Neuronal stem cell (in vitro differentiated cells): ENCODE results near the gene CFTR.

Source experiments
- DNase-seq: peaks from one replicate; pipeline ENCODE4 v3.0.0-alpha.2; 2013; ENCODE audit warnings: low spot score
- H2AFZ ChIP-seq: one replicate; pipeline ENCODE4 v1.6.1; 2013; ENCODE audit warnings: mild to moderate bottlenecking, low read length, inconsistent platforms
- H2AK5ac ChIP-seq: 2 replicates; pipeline ENCODE4 v1.6.1; 2013; ENCODE audit warnings: low read depth, mild to moderate bottlenecking, inconsistent platforms, low read length, moderate library complexity, mixed read lengths
- H2BK120ac ChIP-seq: 2 replicates; pipeline ENCODE4 v1.6.1; 2013; ENCODE audit warnings: low read depth, mild to moderate bottlenecking, inconsistent platforms, low read length, moderate library complexity, mixed read lengths
- H2BK12ac ChIP-seq: one replicate; pipeline ENCODE4 v1.6.1; 2013; ENCODE audit warnings: low read length, inconsistent platforms
- H2BK15ac ChIP-seq: 2 replicates; pipeline ENCODE4 v1.6.1; 2013; ENCODE audit warnings: mild to moderate bottlenecking, low read length, inconsistent platforms, mixed read lengths
- H2BK5ac ChIP-seq: one replicate; pipeline ENCODE4 v1.6.1; 2013; ENCODE audit warnings: inconsistent platforms, mild to moderate bottlenecking, low read length, moderate library complexity
- H3K14ac ChIP-seq: one replicate; pipeline ENCODE4 v1.6.1; 2013; ENCODE audit warnings: low read length, inconsistent platforms
- H3K18ac ChIP-seq: 2 replicates; pipeline ENCODE4 v1.6.1; 2013; ENCODE audit warnings: low read length, inconsistent platforms
- H3K23ac ChIP-seq: 2 replicates; pipeline ENCODE4 v1.6.1; 2013; ENCODE audit warnings: low read depth, mild to moderate bottlenecking, mixed read lengths, low read length, inconsistent platforms; ENCODE audit not compliant: poor library complexity
- H3K27ac ChIP-seq: replicated peaks from 3 replicates; pipeline ENCODE4 v1.5.1; 2013; ENCODE audit warnings: low read length, inconsistent platforms
- H3K27me3 ChIP-seq, 3 experiments: 2 replicates each; pipeline ENCODE4 v1.6.1; 2013; ENCODE audit warnings: low read length in 3 of 3, mild to moderate bottlenecking in 2 of 3, inconsistent platforms in 1 of 3, low read depth in 1 of 3, mixed read lengths in 1 of 3, moderate library complexity in 1 of 3; ENCODE audit not compliant: control insufficient read depth in 3 of 3, insufficient read depth in 3 of 3
- H3K36me3 ChIP-seq, 2 donors: replicated peaks in 1 of 2; 2 replicates each; pipeline ENCODE4 v1.6.1; 2013; ENCODE audit warnings: low read length in 2 of 2; ENCODE audit not compliant: control insufficient read depth in 2 of 2, insufficient read depth in 2 of 2
- H3K4ac ChIP-seq: 2 replicates; pipeline ENCODE4 v1.6.1; 2013; ENCODE audit warnings: inconsistent platforms, mild to moderate bottlenecking, low read length, moderate library complexity
- H3K4me1 ChIP-seq, 2 donors: 1 replicate in 1 of 2; 2 replicates in 1 of 2; pipeline ENCODE4 v1.6.1; 2013; ENCODE audit warnings: low read length in 2 of 2, low read depth in 1 of 2; ENCODE audit not compliant: control insufficient read depth in 2 of 2, insufficient read depth in 1 of 2
- H3K4me2 ChIP-seq: one replicate; pipeline ENCODE4 v1.6.1; 2013; ENCODE audit warnings: mild to moderate bottlenecking, low read length, inconsistent platforms; ENCODE audit not compliant: insufficient read depth, poor library complexity, severe bottlenecking
- H3K4me3 ChIP-seq, 2 donors: 2 replicates each; pipeline ENCODE4 v1.5.1; 2013; ENCODE audit warnings: low read length in 2 of 2, mild to moderate bottlenecking in 2 of 2, inconsistent platforms in 1 of 2, moderate library complexity in 1 of 2
- H3K79me1 ChIP-seq: one replicate; pipeline ENCODE4 v1.6.1; 2013; ENCODE audit warnings: low read depth, mild to moderate bottlenecking, inconsistent platforms, low read length, moderate library complexity
- H3K9ac ChIP-seq: one replicate; pipeline ENCODE4 v1.6.1; 2013; ENCODE audit warnings: mild to moderate bottlenecking, low read depth, low read length, inconsistent platforms; ENCODE audit not compliant: poor library complexity
- H3K9me3 ChIP-seq, 2 donors: replicated peaks in 1 of 2; 2 replicates each; pipeline versions ENCODE3 to v1.6.1; 2013; ENCODE audit warnings: low read length in 2 of 2, mild to moderate bottlenecking in 2 of 2, inconsistent platforms in 1 of 2, low read depth in 1 of 2, mixed read lengths in 1 of 2, moderate library complexity in 1 of 2; ENCODE audit not compliant: control insufficient read depth in 2 of 2, insufficient read depth in 1 of 2
- H4K8ac ChIP-seq: one replicate; pipeline ENCODE4 v1.6.1; 2013; ENCODE audit warnings: low read depth, mild to moderate bottlenecking, inconsistent platforms, low read length, moderate library complexity
- H4K91ac ChIP-seq: one replicate; pipeline ENCODE4 v1.6.1; 2013; ENCODE audit warnings: low read length, low read depth, mild to moderate bottlenecking, inconsistent platforms; ENCODE audit not compliant: poor library complexity
- WGBS, 2 donors: extraction: QIAGEN DNeasy Blood & Tissue Kit; methylation state at CpG; one replicate each; pipeline ENCODE4 v1.1.7; 2013; ENCODE audit warnings: missing lambda C conversion rate in 2 of 2, mixed read lengths in 1 of 2; ENCODE audit not compliant: insufficient read length in 2 of 2, insufficient replicate concordance in 1 of 2; ENCODE audit errors: extremely low coverage in 2 of 2; 5-methylcytosine and 5-hydroxymethylcytosine counted together

Gene CFTR

DNA sequence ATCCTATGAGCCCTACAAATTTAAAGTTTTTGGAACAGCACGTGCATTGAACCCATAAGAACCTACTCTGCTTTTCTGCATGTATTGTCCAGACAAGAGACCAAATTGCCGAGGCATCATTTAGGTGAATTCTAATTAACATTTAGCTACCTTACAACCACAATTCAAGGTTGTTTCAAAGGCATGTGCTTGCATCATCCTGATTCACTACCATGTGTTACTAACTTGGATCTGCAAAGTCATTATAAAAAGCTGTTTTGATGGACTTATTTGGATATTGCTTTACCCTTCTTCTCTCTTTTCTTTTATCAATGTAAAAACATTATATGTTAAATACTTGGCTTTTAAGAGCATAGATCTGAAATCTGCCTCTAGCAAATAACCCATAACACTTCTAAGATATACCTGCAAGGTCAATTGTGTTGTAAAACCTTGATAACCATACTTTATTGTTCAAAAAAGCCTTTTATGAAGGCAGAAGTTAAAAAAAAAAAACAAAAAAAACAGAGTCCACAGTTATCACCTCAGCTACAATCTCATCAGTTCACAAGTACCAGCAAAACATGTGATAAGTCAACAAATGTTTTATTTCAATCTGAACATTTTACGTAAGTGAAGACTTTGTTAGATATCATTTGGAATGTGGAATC lies 51.9 kb downstream of the CFTR start:
- no peaks in the 10 kb centered on the region for H3K79me1 ChIP-seq
- H2AFZ ChIP-seq = no peak overlapping the region
- no peak overlapping the region for H2AK5ac ChIP-seq
- no CpG with 5 or more reads among the region's 3 CpGs for WGBS, 2 donors
- no peak overlapping the region for H3K14ac ChIP-seq
- no peaks in the 10 kb centered on the region for H3K27me3 ChIP-seq
- no peak overlapping the region for H3K23ac ChIP-seq
- H2BK15ac ChIP-seq = no peak overlapping the region
- no peaks in the 10 kb centered on the region for H3K9me3 ChIP-seq
- no peak overlapping the region for H3K18ac ChIP-seq
- no peak for DNase-seq
- no peak overlapping the region for H3K4me3 ChIP-seq
- no peaks in the 10 kb centered on the region for H3K4me1 ChIP-seq
- no peak overlapping the region for H2BK5ac ChIP-seq
- no peak overlapping the region for H4K8ac ChIP-seq
- H2BK12ac ChIP-seq = no peak overlapping the region
- no peak overlapping the region for H4K91ac ChIP-seq
- no peak overlapping the region for H2BK120ac ChIP-seq
- H3K27ac ChIP-seq = no peak overlapping the region
- H3K9ac ChIP-seq = no peak overlapping the region
- H3K4me2 ChIP-seq = no peak overlapping the region
- H3K36me3 ChIP-seq = no peaks in the 10 kb centered on the region
- no peak overlapping the region for H3K4ac ChIP-seq

- no peaks in the 10 kb centered on the region for H3K27me3 ChIP-seq
- no peak overlapping the region for H2BK120ac ChIP-seq
- H3K36me3 ChIP-seq = no peaks in the 10 kb centered on the region
- H3K18ac ChIP-seq = no peak overlapping the region
- no peak overlapping the region for H3K14ac ChIP-seq
- no peak overlapping the region for H3K4me2 ChIP-seq
- no peak overlapping the region for H2BK5ac ChIP-seq
- no peak for DNase-seq
- no peak overlapping the region for H2BK12ac ChIP-seq
- no peak overlapping the region for H3K27ac ChIP-seq
- H3K79me1 ChIP-seq = no peaks in the 10 kb centered on the region
- H3K4me1 ChIP-seq = no peaks in the 10 kb centered on the region
- no peak overlapping the region for H3K9ac ChIP-seq
- H4K8ac ChIP-seq = no peak overlapping the region
- no CpG with 5 or more reads among the region's 2 CpGs for WGBS, 2 donors
- no peak overlapping the region for H3K4ac ChIP-seq
- no peak overlapping the region for H2AK5ac ChIP-seq
- H3K9me3 ChIP-seq = no peaks in the 10 kb centered on the region
- H2AFZ ChIP-seq = no peak overlapping the region
- no peak overlapping the region for H3K23ac ChIP-seq
- H3K4me3 ChIP-seq = no peak overlapping the region
- H4K91ac ChIP-seq = no peak overlapping the region
- no peak overlapping the region for H2BK15ac ChIP-seq
These were observed 58.2 kb downstream of the CFTR start for GRCh38 chr7:117538053-117538452.

- DNase-seq = no peak
- no peak overlapping the region for H4K91ac ChIP-seq
- WGBS, 2 donors = no CpG with 5 or more reads among the region's 2 CpGs
These were observed 64.2 kb downstream of the CFTR start for GRCh38 chr7:117544061-117544460.

DNA sequence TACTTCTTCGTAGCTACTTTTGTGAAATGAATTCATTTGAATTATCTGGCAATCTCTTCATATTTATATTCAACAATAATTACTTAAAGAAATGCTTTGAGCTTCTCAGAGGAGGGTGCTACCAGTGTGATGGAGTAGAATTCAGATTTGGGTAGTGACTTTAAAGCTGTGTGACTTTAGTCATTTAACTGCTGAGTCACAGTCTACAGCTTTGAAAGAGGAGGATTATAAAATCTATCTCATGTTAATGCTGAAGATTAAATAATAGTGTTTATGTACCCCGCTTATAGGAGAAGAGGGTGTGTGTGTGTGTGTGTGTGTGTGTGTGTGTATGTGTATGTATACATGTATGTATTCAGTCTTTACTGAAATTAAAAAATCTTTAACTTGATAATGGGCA lies 68.2 kb downstream of the CFTR start:
- no peak overlapping the region for H3K9ac ChIP-seq
- H2BK120ac ChIP-seq = no peak overlapping the region

More at GRCh38 chr7:117544061-117544460, 64.2 kb downstream of the CFTR start:
- no peak overlapping the region for H2BK15ac ChIP-seq
- H3K14ac ChIP-seq = no peak overlapping the region
- no peak overlapping the region for H3K23ac ChIP-seq
- H4K8ac ChIP-seq = no peak overlapping the region
- H2BK12ac ChIP-seq = no peak overlapping the region
- no peaks in the 10 kb centered on the region for H3K36me3 ChIP-seq
- H3K9ac ChIP-seq = no peak overlapping the region
- no peak overlapping the region for H3K4ac ChIP-seq
- no peaks in the 10 kb centered on the region for H3K27me3 ChIP-seq
- no peak overlapping the region for H3K4me3 ChIP-seq
- H2AFZ ChIP-seq = no peak overlapping the region
- no peak overlapping the region for H2AK5ac ChIP-seq
- H3K18ac ChIP-seq = no peak overlapping the region
- no peaks in the 10 kb centered on the region for H3K4me1 ChIP-seq
- no peaks in the 10 kb centered on the region for H3K79me1 ChIP-seq
- no peak overlapping the region for H3K4me2 ChIP-seq
- H2BK120ac ChIP-seq = no peak overlapping the region
- H3K27ac ChIP-seq = no peak overlapping the region
- H2BK5ac ChIP-seq = no peak overlapping the region
- no peaks in the 10 kb centered on the region for H3K9me3 ChIP-seq

More for the DNA sequence above, 68.2 kb downstream of the CFTR start:
- no peak overlapping the region for H3K4me3 ChIP-seq
- H3K18ac ChIP-seq = no peak overlapping the region
- H3K79me1 ChIP-seq = no peaks in the 10 kb centered on the region
- no peaks in the 10 kb centered on the region for H3K4me1 ChIP-seq
- H2BK15ac ChIP-seq = no peak overlapping the region
- H3K23ac ChIP-seq = no peak overlapping the region
- H2AFZ ChIP-seq = no peak overlapping the region
- H2BK12ac ChIP-seq = no peak overlapping the region
- H2AK5ac ChIP-seq = no peak overlapping the region
- no peak overlapping the region for H3K4me2 ChIP-seq
- H3K14ac ChIP-seq = no peak overlapping the region
- no CpG with 5 or more reads among the region's 2 CpGs for WGBS, 2 donors
- H3K9me3 ChIP-seq = no peaks in the 10 kb centered on the region
- no peaks in the 10 kb centered on the region for H3K36me3 ChIP-seq
- no peak overlapping the region for H3K27ac ChIP-seq
- no peak overlapping the region for H3K4ac ChIP-seq
- no peak overlapping the region for H2BK5ac ChIP-seq
- no peak overlapping the region for H4K91ac ChIP-seq
- no peaks in the 10 kb centered on the region for H3K27me3 ChIP-seq
- H4K8ac ChIP-seq = no peak overlapping the region
- DNase-seq = no peak
